ENCODE results near the gene MYADML2.
A peak's percentile ranks its signal among the peaks of the same experiment; 100 is the strongest.

Gene MYADML2

DNA sequence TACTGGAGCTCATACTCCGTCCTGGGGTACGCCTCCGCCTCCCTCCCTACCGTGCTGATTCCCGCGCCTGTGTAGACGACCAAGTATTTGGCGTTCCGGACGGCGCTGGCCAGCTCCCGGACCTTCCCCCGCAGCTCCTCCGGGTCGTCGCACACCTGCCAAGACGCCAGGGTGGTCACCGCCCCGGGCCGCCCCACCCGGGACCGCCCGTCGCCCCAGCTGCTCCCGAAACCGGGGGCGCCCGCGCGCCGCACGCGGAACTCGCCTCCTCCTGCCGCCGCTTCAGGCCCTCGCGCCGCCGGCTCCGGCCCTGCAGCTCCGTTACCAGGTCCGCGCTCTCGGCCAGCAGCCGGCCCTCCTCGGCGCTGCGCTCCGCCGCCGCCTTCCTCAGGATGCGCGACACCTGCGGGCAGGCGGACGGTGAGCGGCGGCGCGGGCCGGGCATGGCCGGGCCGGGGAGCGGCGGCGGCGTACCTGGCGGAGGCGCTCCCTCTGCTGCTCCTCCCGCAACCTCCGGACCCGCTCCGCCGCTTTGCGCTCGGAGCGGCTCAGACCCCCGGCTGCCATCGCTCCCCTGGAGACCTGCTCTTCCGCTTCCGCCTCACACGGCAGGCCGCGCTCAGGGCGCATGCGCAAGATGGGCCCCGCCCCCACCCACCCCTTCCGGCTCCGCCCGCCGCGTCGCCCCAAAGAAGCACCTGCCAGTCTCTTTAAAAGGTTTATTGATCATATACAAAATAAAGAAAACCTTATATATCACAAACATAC lies 29.3 kb downstream of the MYADML2 start, which contains the start of gene SIRT7:
SIRT7 (minus strand) TSS at position 612 of the 768 bp plus-strand sequence; CDS start at position 567, 45 bp downstream.
- TF ChIP-seq, protein P1, sequence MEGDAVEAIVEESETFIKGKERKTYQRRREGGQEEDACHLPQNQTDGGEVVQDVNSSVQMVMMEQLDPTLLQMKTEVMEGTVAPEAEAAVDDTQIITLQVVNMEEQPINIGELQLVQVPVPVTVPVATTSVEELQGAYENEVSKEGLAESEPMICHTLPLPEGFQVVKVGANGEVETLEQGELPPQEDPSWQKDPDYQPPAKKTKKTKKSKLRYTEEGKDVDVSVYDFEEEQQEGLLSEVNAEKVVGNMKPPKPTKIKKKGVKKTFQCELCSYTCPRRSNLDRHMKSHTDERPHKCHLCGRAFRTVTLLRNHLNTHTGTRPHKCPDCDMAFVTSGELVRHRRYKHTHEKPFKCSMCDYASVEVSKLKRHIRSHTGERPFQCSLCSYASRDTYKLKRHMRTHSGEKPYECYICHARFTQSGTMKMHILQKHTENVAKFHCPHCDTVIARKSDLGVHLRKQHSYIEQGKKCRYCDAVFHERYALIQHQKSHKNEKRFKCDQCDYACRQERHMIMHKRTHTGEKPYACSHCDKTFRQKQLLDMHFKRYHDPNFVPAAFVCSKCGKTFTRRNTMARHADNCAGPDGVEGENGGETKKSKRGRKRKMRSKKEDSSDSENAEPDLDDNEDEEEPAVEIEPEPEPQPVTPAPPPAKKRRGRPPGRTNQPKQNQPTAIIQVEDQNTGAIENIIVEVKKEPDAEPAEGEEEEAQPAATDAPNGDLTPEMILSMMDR (IDR thresholded peaks at IDR 0.05): no peak
- Histone ChIP-seq H3K4me1 (peaks cover 0 to 44% (median 18%) of the 10 kb centered on the region in 4 donors), H3K9me3 (no peaks in the 10 kb centered on the region), H3K27me3 (no peaks in the 10 kb centered on the region), H3K27ac (peak within 1 kb of the TSS; percentile 56 to 74), H3K4me3 (peak within 1 kb of the TSS; percentile 66 to 71), H3K36me3 (peaks cover 33 to 73% (median 48%) of the 10 kb centered on the region in 3 donors)
- intact Hi-C loops (cut with DNase I; ENCODE audit: low total_unique reads): no loop called here
- DNase-seq: peak; percentile 48 to 87

DNA sequence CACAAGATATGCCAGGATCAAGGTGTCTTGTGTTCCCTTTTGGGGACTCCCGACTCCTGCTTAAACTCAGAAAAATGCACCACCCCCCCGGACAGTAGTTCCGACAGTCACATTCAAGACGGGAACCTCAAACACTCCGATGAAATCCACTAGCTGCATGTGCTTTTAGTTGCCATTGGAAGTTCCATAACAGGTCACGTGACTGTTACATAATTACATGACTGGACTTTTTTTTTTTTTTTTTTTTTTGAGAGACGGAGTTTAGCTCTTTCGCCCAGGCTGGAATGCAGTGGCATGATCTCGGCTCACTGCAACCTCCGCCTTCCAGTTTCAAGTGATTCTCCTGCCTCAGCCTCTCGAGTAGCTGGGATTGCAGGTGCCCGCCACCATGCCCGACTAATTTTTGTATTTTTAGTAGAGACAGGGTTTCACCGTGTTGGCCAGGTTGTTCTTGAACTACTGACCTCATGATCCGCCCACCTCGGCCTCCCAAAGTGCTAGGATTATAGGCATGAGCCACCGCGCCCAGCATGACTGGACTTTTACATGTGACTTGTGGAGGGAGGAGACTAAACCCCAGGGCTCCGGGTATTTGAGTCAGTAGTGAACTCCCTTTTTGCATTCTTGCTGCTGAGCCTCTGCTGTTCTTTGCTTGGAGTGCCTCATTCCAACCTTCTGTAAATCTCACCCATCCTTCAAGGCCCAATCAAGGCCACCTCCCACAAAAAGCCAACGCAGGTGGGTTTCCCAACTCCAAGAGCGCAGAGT lies 30.6 kb downstream of the MYADML2 start:
- TF ChIP-seq, protein P1 (IDR thresholded peaks at IDR 0.05): no peak
- no peaks in the 10 kb centered on the region for H3K9me3 ChIP-seq
- no peaks in the 10 kb centered on the region for H3K27me3 ChIP-seq
- H3K36me3 ChIP-seq: peaks cover 24 to 69% (median 46%) of the 10 kb centered on the region in 3 donors
- intact Hi-C loops (cut with DNase I; ENCODE audit: low total_unique reads): no loop called here
- peak overlapping the region in 1 of 2 donors; percentile 56 for H3K27ac ChIP-seq
- no peak for DNase-seq
- peaks cover 0 to 38% (median 16%) of the 10 kb centered on the region in 4 donors for H3K4me1 ChIP-seq
- peak overlapping the region; percentile 66 to 71 for H3K4me3 ChIP-seq

DNA sequence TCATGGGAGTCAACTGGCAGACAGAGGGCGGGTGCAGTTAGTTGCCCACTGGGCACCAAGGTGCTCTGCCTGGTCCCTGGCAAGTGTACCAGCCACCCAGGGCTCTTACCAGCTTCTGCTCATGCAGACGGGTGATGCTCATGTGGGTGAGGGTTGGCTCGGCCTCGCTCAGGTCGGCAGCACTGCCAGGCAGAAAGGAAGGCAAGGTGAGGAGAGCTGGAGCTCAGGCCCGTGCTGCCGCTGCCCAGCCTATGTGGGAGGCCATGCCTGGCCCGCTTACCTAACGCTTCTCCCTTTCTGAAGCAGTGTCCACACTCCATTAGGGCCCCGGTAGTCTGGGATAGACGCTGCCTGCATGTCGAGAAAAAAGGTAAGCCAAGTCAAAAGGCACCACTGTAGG lies 31.7 kb downstream of the MYADML2 start:
- intact Hi-C loops (cut with DNase I; ENCODE audit: low total_unique reads): no loop called here
- H3K9me3 ChIP-seq: no peaks in the 10 kb centered on the region
- no peak overlapping the region for H3K27ac ChIP-seq
- H3K4me1 ChIP-seq: peaks cover 0 to 37% (median 20%) of the 10 kb centered on the region in 4 donors
- peaks cover 24 to 58% (median 39%) of the 10 kb centered on the region in 3 donors for H3K36me3 ChIP-seq
- TF ChIP-seq, protein P1 (IDR thresholded peaks at IDR 0.05): no peak
- DNase-seq: no peak
- no peaks in the 10 kb centered on the region for H3K27me3 ChIP-seq
- no peak overlapping the region for H3K4me3 ChIP-seq

DNA sequence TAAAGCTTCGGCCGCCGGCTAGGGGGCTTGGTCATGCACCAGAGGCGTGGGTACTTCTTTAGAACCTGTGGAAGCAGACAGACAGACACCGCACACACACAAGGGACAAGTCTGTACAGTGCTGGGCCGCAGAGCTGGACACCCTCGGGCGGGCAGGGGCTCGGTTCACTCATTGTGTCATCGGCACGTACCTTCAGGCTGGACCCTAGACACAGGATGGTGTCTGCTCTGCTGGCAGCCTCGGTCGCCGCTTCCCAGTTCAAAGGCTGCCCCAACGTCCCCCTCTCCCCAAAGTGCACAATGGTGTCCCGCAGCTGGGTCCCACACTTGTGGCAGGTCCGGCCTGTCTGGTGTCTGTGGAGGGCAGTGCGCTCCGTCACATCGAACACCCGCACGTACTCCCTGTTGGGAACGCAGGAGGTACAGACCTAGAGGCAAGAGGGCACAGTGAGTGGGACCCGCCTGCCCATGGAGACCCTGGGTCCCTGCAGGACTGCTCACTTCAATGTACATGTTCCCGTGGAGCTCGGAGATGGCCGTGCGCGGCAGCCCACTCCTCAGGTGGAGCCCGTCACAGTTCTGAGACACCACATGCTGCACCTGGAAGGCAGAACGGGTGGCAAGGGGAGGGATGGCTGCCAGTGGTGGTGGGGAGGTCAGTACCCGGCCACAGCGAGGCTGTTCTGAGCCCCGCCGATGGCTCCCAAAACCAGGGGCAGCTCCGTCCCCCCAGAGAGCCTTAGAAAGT lies 32.8 kb downstream of the MYADML2 start:
- TF ChIP-seq, protein P1 (IDR thresholded peaks at IDR 0.05): no peak
- H3K27ac ChIP-seq: no peak overlapping the region
- H3K27me3 ChIP-seq: no peaks in the 10 kb centered on the region
- peaks cover 24 to 47% (median 39%) of the 10 kb centered on the region in 3 donors for H3K36me3 ChIP-seq
- intact Hi-C loops (cut with DNase I; ENCODE audit: low total_unique reads): no loop called here
- peaks cover 0 to 45% (median 25%) of the 10 kb centered on the region in 4 donors for H3K4me1 ChIP-seq
- H3K4me3 ChIP-seq: no peak overlapping the region
- no peaks in the 10 kb centered on the region for H3K9me3 ChIP-seq
- DNase-seq: no peak

DNA sequence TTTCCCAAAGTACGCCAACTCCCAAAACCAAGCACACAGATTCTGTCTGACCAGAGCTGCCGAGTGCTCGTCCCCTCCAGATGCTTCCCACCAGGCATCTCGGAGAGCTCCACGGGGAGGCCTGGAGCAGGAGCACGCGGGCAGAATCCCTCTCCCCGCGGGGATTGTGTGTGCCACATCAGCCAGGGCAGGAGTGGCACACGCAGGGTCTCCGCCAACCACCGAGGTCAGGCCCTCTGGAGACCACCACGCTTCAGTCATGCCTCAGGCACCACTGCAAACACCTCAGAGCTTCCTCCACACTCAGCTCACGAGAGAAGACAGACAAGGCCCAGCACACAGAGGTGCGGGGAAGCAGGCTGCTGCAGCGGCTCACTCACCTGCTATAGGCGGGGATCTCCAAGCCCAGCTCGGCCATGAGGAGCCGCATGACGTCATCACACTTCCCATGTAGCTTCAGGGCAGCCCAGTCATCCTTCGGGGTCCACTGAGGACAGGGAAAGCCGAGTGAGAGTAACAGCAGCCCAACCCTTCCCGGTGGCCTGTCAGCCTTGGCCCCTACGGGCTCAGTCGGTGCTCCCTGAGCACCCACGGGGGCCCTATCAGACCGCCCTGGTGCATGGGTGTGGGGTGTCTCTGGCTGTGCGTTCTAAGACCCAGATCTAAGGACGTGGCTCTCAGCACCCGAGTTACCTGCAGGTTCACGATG lies 33.5 kb downstream of the MYADML2 start:
- H3K27me3 ChIP-seq: no peaks in the 10 kb centered on the region
- intact Hi-C loops (cut with DNase I; ENCODE audit: low total_unique reads): no loop called here
- no peak overlapping the region for H3K27ac ChIP-seq
- H3K36me3 ChIP-seq: peaks cover 24 to 44% (median 43%) of the 10 kb centered on the region in 3 donors
- TF ChIP-seq, protein P1 (IDR thresholded peaks at IDR 0.05): no peak
- no peak for DNase-seq
- no peak overlapping the region for H3K4me3 ChIP-seq
- H3K9me3 ChIP-seq: no peaks in the 10 kb centered on the region
- peaks cover 0 to 45% (median 25%) of the 10 kb centered on the region in 4 donors for H3K4me1 ChIP-seq
